GM12874 (cell line): ENCODE measurements around the gene CEBPZ.

Source experiments
- CTCF ChIP-seq: IDR thresholded peaks from 2 replicates; pipeline ENCODE4 v1.5.1; 2011; ENCODE audit warnings: low read depth, mild to moderate bottlenecking, control low read depth, low read length, moderate library complexity; ENCODE audit not compliant: insufficient read depth

CEBPZ gene

DNA sequence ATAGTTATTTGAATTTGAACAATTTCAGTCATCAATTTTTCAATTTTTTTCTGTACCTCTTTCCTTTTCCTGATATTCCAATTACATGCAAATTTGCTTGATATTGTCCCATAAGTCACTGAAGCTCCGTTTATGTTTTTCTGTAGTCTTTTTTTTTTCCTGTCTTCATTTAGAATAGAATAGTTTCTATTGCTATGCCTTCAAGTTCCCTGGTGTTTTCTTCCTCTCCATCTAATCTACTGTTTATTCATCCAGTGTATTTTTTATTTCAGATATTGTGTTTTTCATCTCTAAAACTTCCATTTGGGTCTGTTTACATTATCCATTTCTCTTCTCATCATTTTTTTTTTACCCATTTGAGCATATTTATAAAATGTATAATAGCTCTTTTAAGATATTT lies 66.6 kb downstream of the CEBPZ start:
- TF ChIP-seq CTCF = no peak

GRCh38 chr2:37156857-37157714 lies 74.3 kb downstream of the CEBPZ start, which contains the start of gene EIF2AK2:
TSS of gene EIF2AK2 (minus strand) at chr2:37156980. CDS start at chr2:37147806, 9,174 bp downstream.
- TF ChIP-seq CTCF = no peak

- no peak for TF ChIP-seq CTCF
Measured at GRCh38 chr2:37156071-37156856, 75.1 kb downstream of the CEBPZ start.

- TF ChIP-seq CTCF = no peak
Measured at GRCh38 chr2:37154785-37155184, 76.6 kb downstream of the CEBPZ start.

DNA sequence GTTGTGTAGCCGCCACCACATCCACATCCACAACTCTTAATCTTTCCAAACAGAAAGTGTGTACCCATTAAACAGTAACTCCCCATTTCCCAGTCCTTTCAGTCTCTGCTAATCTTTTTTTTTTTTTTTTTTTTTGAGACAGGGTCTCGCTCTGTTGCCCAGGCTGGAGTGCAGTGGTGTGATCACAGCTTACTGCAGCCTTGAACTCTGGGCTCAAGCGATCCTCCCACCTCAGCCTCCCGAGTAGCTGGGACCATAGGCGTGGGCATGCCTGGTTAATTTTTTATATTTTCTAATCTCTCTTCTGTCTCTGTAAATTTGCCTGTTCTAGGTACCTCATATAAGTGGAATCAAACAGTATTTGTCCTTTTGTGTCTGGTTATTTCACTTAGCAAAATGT lies 78.2 kb downstream of the CEBPZ start:
- TF ChIP-seq CTCF = no peak
